ENCODE results near the gene AK6.

The AK6 gene

DNA sequence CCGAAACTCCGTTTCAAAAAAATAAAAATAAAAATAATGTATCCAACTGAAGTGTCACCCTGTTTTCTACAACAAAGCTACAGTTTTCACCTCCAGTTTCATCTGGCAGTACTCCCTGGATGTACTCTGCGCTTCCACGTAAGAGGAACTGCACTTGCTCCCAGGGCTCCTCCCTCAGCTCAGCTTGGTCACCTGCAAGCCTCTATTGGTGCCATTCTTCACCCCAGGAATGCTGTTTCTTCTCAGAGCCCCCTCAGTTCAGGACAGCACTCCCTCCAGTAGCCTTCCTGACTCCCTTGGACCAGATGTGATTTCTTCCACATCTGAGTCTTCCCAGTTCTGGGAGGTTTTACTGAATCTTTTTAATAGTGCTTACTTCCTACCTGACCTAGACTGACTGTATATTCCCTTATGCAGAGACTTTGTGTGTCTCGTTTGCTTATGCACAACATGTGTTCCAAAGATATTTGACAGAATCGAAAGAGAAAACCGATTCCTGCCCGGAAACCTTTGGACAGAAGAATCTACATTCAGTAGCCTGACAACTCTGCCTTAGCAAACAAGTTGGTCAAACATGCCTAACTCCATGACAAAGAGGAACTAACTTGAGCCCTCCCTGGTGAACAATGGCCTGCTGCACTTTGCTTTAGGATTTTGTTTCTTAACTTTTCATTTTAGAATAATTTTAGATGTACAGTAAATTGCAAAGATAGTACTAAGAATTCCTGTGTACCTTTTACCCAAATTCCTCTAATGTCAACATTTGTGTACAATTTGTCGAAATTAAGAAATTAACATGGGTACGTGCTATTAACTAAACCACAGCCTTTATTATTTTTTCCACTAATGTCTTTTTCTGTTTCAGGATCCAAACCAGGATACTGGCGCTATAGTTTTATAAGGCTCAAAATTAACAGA lies 37.5 kb downstream of the AK6 start:
- peak; percentile 41 to 79 for DNase-seq (ENCODE audit: low read depth in 1 of 2, low spot score in 1 of 2)
- no peak for TF ChIP-seq JUND (IDR thresholded peaks at IDR 0.05; ENCODE audit: low read depth)
- in situ Hi-C loops (cut with HindIII; ENCODE audit: low pct_unique_long_range_greater_than_20kb, low sequenced_read_pairs) = no loop called here

DNA sequence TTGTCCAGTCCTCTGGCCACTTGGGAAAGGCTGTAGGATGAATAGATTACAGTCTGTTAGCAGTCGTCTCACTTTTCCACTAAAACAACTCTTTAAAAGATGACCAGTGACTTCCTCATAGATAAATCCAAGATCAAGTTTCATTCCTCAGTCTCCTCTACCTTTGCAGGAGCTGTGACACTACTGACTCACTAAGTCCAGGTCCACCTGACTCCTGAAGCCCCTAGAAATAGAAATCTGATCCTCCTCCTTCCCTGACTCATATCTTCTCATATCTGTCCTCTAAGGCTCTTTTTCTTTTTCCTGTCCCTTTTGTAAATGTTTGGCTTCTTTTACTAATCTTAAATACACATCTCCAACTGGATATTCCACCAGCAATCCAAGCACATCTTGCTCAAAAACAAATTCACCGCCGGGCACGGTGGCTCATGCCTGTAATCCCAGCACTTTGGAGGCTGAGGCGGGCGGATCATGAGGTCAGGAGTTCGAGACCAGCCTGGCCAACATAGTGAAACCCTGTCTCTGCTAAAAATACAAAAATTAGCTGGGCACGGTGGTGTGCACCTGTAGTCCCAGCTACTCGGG lies 39.3 kb downstream of the AK6 start:
- in situ Hi-C loops (cut with HindIII; ENCODE audit: low pct_unique_long_range_greater_than_20kb, low sequenced_read_pairs) = no loop called here

DNA sequence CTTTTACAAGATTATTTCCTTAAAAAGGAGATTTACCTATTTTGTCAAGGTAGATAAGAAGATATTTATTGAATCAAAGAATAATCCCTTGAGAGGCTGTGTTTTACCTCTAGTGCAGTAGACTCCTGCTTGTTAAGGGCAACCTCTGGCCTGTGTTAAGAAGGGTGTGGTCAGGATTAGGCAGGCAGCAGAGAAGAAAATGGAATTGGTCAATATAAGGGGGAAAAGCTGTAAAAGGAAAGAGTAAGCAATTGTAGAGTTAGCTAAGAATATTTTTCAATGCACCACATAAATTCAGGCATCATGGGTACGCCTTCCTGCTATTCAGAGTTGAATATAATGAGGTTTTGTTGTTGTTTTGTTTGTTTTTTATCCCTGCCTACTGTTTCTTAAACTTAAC lies 43.0 kb downstream of the AK6 start:
- no peak for DNase-seq (ENCODE audit: low read depth in 1 of 2, low spot score in 1 of 2)
- no peak for TF ChIP-seq JUND (IDR thresholded peaks at IDR 0.05; ENCODE audit: low read depth)
- in situ Hi-C loops (cut with HindIII; ENCODE audit: low pct_unique_long_range_greater_than_20kb, low sequenced_read_pairs) = no loop called here

More for the DNA sequence above, 39.3 kb downstream of the AK6 start:
- DNase-seq (ENCODE audit: low read depth in 1 of 2, low spot score in 1 of 2) = peak; percentile 9 to 92
- TF ChIP-seq JUND (IDR thresholded peaks at IDR 0.05; ENCODE audit: low read depth) = peak; percentile 87

DNA sequence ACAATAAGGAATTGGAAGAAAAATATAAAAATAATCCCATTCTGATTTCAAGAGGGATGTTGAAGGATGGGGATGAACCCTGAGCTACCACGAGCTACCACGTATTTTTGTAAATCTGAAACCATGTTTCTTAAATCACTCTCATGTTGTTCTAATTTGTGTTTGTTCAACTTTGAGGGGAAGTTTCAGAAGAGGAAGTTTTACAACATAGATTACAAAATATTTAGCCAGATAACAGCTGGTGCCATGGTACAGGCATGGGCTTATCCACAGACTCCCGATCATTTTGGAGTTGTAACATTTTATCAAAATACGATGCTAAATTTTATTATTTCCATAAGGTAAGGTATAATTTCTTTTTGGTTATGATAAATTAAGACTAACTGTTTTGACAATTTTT lies 51.9 kb downstream of the AK6 start:
- DNase-seq (ENCODE audit: low read depth in 1 of 2, low spot score in 1 of 2) = no peak
- in situ Hi-C loops (cut with HindIII; ENCODE audit: low pct_unique_long_range_greater_than_20kb, low sequenced_read_pairs) = no loop called here
- TF ChIP-seq JUND (IDR thresholded peaks at IDR 0.05; ENCODE audit: low read depth) = no peak

DNA sequence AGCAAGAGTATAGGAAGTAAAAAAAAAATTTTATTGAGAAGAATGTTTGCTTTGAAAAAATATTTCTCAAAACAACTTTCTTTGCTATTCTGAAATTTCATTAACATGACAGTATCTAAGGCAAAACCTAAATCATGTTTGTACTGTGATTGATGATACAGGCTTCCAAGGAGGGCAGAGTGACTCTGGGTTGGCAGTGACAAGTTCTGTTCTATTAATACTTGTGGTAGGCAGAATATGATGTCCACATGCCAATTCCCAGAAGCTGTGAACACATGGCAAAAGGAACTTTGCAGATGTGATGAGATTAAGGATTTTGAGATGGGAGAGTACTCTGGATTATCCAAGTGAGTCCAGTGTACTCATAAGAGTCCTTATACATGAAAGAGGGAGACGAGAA lies 53.3 kb downstream of the AK6 start:
- DNase-seq (ENCODE audit: low read depth in 1 of 2, low spot score in 1 of 2) = no peak
- in situ Hi-C loops (cut with HindIII; ENCODE audit: low pct_unique_long_range_greater_than_20kb, low sequenced_read_pairs) = no loop called here
- TF ChIP-seq JUND (IDR thresholded peaks at IDR 0.05; ENCODE audit: low read depth) = no peak

DNA sequence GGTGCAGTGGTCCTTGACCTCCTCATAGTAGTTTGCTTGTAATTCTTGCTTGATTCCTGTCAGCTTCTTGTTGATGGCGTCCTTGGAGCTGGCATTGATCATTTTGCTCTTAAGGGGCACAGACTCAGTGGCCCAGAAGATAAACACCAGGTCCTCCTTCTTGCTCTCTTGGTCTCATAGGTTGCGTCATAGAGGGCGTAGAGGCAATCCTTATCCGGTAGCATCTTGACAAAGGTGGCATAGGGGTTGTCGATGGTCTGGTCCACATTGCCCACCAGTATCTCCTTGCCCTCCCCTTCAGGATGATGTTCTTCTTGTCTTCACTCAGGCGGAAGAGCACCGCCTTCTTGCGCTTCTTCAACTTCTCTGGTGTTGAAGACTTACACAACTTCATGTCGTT lies 55.9 kb downstream of the AK6 start:
- no peak for TF ChIP-seq JUND (IDR thresholded peaks at IDR 0.05; ENCODE audit: low read depth)
- in situ Hi-C loops (cut with HindIII; ENCODE audit: low pct_unique_long_range_greater_than_20kb, low sequenced_read_pairs) = no loop called here

DNA sequence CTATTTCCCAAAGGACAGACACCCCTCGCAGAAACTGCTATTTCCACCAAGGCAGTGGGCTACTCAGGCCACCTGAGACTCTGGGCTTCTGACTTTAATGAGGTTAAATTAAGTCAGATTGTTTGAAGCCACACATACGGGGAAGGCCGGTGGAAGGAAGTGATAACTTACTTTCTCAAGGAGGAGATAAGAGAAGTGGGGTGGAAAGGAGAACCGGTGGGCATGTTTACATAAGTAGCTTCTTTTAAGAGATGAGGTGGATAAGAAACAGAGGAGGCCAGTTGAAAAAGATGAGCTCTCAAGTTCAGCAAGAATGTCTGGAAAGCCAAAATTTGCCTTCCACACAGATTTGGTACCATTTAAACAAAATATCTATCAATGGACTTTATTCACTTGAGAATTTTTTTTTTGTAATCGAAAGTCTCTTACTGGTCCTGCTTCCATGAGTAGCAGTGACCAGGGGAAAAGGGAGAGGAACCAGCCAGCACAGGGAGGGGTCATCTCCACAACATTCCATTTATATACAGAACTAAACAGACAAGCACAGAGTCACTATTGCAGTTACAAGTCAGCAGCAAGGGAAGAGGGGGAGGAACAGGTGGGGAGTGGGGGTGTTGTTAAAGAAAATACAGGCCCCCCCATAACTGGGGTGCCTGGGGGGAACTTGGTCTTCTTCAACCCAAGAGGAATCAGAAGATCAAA lies 56.7 kb downstream of the AK6 start:
- in situ Hi-C loops (cut with HindIII; ENCODE audit: low pct_unique_long_range_greater_than_20kb, low sequenced_read_pairs) = no loop called here

More for the DNA sequence above, 55.9 kb downstream of the AK6 start:
- DNase-seq (ENCODE audit: low read depth in 1 of 2, low spot score in 1 of 2) = no peak

DNA sequence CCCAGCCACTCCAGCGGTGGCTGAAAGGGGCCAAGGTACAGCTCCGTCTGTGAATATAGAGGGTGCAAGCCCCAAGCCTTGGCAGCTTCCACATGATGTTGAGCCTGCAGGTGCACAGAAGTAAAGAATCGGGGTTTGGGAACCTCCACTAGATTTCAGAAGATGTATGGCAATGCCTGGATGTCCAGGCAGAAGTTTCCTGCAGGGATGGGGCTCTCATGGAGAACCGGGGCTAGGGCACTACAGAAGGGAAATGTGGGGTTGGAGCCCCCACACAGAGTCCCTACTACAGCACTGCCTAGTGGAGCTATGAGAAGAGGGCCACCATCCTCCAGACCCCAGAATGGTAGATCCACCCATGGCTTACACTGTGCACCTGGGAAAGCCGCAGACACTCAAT lies 59.9 kb downstream of the AK6 start:
- no peak for TF ChIP-seq JUND (IDR thresholded peaks at IDR 0.05; ENCODE audit: low read depth)
- in situ Hi-C loops (cut with HindIII; ENCODE audit: low pct_unique_long_range_greater_than_20kb, low sequenced_read_pairs) = no loop called here
- DNase-seq (ENCODE audit: low read depth in 1 of 2, low spot score in 1 of 2) = no peak

More for the DNA sequence above, 56.7 kb downstream of the AK6 start:
- TF ChIP-seq JUND (IDR thresholded peaks at IDR 0.05; ENCODE audit: low read depth) = no peak
- DNase-seq (ENCODE audit: low read depth in 1 of 2, low spot score in 1 of 2) = no peak

DNA sequence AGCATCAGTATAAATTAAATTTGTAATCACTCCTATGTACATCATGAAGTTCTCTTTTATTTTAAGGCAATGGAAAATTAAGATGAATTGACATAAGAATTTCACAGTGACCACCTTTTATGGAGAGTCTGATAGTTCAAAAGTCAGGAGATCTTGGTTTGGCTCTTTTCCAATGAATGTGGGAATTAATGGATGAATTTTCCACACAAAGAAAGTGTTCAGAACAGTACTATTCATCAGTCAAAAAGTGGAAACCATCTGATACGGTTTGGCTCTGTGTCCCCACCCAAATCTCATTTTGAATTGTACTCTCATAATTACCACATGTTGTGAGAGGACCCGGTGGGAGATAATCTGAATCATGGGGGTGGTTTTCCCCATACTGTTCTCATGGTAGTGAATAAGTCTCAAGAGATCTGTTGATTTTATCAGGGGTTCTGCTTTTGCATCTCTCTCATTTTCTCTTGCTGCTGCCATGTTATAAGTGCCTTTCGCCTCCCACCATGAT lies 61.2 kb downstream of the AK6 start:
- DNase-seq (ENCODE audit: low read depth in 1 of 2, low spot score in 1 of 2) = no peak
- in situ Hi-C loops (cut with HindIII; ENCODE audit: low pct_unique_long_range_greater_than_20kb, low sequenced_read_pairs) = no loop called here
- no peak for TF ChIP-seq JUND (IDR thresholded peaks at IDR 0.05; ENCODE audit: low read depth)

DNA sequence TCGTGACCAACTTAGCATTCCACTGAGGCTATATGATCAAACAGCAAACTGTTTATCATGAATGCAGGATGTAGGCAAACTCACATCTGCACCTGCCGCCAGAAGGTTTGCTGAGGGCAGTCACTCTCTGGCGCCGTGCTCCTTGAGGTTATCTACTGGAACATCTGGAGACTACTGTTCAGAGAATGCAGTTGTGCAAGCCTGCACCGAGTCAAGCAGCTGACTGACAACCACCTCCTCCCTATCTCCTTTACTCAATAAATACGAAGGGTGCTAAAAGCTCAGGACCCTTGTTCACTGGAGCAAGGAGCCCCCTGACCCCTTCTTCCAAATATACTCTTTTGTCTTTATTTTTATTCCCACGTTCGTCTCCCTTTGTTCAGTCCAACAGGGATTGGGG lies 63.8 kb downstream of the AK6 start:
- DNase-seq (ENCODE audit: low read depth in 1 of 2, low spot score in 1 of 2) = no peak
- in situ Hi-C loops (cut with HindIII; ENCODE audit: low pct_unique_long_range_greater_than_20kb, low sequenced_read_pairs) = no loop called here
- TF ChIP-seq JUND (IDR thresholded peaks at IDR 0.05; ENCODE audit: low read depth) = no peak

Measured in T47D (cell line).